Tibial nerve (tissue), 4 donors: ENCODE results near the gene FAAP20.

Experiments
- EP300 ChIP-seq, 2 donors: sonication (generic); formaldehyde crosslinking; IDR thresholded peaks; one replicate each; pipeline ENCODE4 v1.6.1; 2017; ENCODE audit warnings: antibody characterized with exemption in 2 of 2, mild to moderate bottlenecking in 1 of 2
- POLR2A ChIP-seq, 2 donors: fragments of 450-650 bp; IDR thresholded peaks; one replicate each; pipeline ENCODE4 v1.6.1; 2017; ENCODE audit warnings: antibody characterized with exemption in 2 of 2, mild to moderate bottlenecking in 2 of 2, moderate library complexity in 2 of 2
- TF ChIP-seq, protein P1 (sequence below), 5 experiments: fragments of 200-600 bp in 3 of 5; fragments of 450-650 bp in 2 of 5; sonication (generic) in 3 of 5; IDR thresholded peaks; one replicate each; pipeline ENCODE4 v1.5.1; 2016 to 2019; ENCODE audit warnings: antibody characterized with exemption in 5 of 5, mild to moderate bottlenecking in 3 of 5, moderate library complexity in 2 of 5

- TF ChIP-seq, protein P1, sequence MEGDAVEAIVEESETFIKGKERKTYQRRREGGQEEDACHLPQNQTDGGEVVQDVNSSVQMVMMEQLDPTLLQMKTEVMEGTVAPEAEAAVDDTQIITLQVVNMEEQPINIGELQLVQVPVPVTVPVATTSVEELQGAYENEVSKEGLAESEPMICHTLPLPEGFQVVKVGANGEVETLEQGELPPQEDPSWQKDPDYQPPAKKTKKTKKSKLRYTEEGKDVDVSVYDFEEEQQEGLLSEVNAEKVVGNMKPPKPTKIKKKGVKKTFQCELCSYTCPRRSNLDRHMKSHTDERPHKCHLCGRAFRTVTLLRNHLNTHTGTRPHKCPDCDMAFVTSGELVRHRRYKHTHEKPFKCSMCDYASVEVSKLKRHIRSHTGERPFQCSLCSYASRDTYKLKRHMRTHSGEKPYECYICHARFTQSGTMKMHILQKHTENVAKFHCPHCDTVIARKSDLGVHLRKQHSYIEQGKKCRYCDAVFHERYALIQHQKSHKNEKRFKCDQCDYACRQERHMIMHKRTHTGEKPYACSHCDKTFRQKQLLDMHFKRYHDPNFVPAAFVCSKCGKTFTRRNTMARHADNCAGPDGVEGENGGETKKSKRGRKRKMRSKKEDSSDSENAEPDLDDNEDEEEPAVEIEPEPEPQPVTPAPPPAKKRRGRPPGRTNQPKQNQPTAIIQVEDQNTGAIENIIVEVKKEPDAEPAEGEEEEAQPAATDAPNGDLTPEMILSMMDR (IDR thresholded peaks at IDR 0.05), result no peak
- no peak for TF ChIP-seq POLR2A (IDR thresholded peaks at IDR 0.05)
- no peak for TF ChIP-seq EP300 (IDR thresholded peaks at IDR 0.05)
These were observed 15.6 kb upstream of the FAAP20 start for GRCh38 chr1:2210084-2210653.
